Fibroblast of pulmonary artery (primary cell): ENCODE data around the gene TPI1.
"Not testable (repeated sequence)": the region's sequence is repeated elsewhere in the genome, so short reads cannot be mapped to it uniquely, and the experiment has no call there.

ENCODE experiments used
- DNase-seq: peaks from one replicate; pipeline ENCODE4 v3.0.0-alpha.2; 2010; ENCODE audit warnings: low read depth
- H3K4me3 ChIP-seq: replicated peaks from 2 replicates; pipeline ENCODE4 v1.5.1; 2011; ENCODE audit warnings: low read depth, mild to moderate bottlenecking, control low read depth, low read length, moderate library complexity
- CTCF ChIP-seq: IDR thresholded peaks from 2 replicates; pipeline ENCODE4 v1.5.1; 2011; ENCODE audit warnings: mild to moderate bottlenecking, control low read depth, low read length, inconsistent platforms; ENCODE audit errors: missing control alignments

The TPI1 gene

DNA sequence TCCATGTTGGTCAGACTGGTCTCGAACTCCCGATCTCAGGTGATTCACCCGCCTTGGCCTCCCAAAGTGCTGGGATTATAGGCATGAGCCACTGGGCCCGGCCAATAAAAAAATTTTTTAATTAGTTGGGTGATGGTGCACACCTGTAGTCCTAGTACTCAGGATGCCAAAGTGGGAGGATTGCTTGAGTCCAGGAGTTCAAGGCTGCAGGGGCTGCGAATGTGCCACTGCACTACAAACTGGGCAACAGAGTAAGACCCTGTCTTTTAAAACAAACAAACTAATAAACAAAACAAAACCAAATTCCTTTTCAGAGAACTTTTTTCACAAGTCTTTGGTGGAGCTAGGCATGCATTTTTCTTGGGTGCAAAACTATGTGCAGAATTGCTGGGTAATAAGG is 15.9 kb downstream of the TPI1 start:
- no peak for DNase-seq
- H3K4me3 ChIP-seq: no peak overlapping the region
- no peak for TF ChIP-seq CTCF

- no peak overlapping the region for H3K4me3 ChIP-seq
- DNase-seq: no peak
- TF ChIP-seq CTCF: no peak
These were observed 16.4 kb downstream of the TPI1 start for GRCh38 chr12:6883683-6884082.

GRCh38 chr12:6884539-6884938 is 17.2 kb downstream of the TPI1 start:
- DNase-seq: no peak
- H3K4me3 ChIP-seq: no peak overlapping the region
- TF ChIP-seq CTCF: no peak

- DNase-seq: not testable (repeated sequence)
These were observed 19.1 kb downstream of the TPI1 start for GRCh38 chr12:6886206-6886999.

DNA sequence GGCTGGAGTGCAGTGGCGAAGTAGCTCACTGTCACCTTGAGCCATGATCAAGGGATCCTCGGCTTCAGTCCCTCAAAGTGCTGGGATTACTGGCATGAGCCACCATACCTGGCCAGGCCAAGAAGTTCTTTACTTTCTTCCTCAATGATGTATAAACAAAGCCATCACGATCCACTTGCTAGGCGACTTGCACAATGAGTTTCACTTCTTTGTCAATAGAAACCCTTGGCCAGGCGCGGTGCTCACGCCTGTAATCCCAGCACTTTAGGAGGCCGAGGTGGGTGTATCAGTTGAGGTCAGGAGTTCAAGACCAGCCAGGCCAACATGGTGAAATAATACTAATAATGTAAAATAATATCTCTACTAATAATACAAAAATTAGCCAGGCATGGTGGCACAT is 20.1 kb downstream of the TPI1 start:
- DNase-seq: no peak
- no peak for TF ChIP-seq CTCF
- no peak overlapping the region for H3K4me3 ChIP-seq

More at GRCh38 chr12:6886206-6886999, 19.1 kb downstream of the TPI1 start:
- not testable (repeated sequence) for H3K4me3 ChIP-seq

DNA sequence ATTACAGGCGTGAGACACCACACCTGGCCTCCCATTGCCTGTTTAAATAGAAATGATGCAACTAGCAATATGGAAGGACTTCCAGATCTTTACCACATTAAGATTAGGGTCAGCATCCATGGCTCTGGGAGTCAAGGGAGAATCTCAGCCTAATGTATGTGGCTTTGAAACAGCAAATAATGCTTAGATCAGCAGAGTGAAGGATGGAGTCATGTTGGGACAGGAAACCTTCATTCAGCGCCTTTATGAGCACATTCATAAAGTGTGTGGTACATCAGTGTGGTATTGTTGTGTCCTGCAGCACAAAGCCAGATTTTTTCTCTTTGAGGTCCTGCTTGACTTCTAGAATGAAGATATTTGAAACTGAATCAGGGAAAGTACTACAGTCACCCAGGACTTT is 21.0 kb downstream of the TPI1 start:
- no peak overlapping the region for H3K4me3 ChIP-seq
- DNase-seq: no peak
- no peak for TF ChIP-seq CTCF

GRCh38 chr12:6888794-6889193 is 21.5 kb downstream of the TPI1 start:
- H3K4me3 ChIP-seq, DNase-seq: not testable (repeated sequence)

GRCh38 chr12:6889775-6890573 is 22.6 kb downstream of the TPI1 start:
- not testable (repeated sequence) for DNase-seq, H3K4me3 ChIP-seq
